HG03469 (cell line): Measurements from ENCODE around the gene C1orf94.

Experiments
- ATAC-seq: cut with Tn5 transposase; IDR thresholded peaks from one replicate; pipeline ENCODE4 v1.9.1; 2021; ENCODE audit warnings: mild to moderate bottlenecking, moderate library complexity, moderate number of reproducible peaks; ENCODE audit not compliant: unreplicated experiment

The C1orf94 gene

DNA sequence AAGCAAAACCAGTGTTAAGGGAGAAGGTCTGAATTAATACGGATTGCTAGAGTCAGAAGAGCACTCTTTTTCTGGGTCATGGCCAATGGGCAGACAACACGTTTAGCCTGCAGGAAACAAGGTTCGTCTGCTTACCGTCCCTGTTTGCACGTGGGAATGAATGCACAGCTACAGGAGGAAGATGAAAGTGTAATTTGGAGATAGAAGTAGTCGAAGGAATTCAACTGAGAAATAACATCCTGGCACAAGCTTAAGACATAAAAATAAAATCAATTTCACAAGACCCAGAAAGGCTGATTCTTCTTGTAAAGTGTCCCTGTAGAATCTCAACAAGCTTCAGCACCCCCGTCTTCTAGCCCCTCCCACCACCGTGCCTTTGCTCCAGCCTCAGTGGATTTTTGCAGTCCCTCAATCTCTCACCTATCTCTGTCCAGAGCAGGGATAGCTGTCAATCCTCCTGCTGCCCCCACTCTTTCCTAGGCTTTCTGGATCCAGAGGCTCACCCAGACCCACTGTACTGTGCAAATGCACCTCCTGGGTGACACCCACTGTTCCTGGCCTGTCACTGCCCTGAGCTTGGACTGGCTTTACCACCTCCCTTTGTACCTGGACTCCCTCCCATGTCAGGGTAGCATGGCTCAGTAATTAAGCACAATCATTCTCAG, 60.6 kb downstream of the C1orf94 start:
- ATAC-seq = no peak

DNA sequence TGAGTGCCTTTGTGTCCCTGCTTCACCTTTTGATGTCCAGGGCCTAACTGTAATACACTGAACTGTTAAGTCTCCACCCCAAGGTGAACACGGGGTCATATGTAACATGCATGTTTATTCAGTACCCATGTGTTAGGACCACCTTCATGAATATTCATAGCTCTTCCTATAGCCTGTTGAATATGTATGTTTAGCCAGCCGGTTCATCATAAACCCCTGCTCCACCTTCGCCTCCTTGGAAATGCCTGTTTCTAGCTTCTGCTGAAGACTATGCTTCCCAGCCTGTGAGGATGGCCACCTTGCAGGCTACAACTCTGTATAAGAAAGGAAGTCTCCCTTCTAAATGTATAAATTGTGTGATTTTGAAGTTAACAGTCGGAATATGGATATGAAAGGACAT, 69.3 kb downstream of the C1orf94 start:
- ATAC-seq = no peak

DNA sequence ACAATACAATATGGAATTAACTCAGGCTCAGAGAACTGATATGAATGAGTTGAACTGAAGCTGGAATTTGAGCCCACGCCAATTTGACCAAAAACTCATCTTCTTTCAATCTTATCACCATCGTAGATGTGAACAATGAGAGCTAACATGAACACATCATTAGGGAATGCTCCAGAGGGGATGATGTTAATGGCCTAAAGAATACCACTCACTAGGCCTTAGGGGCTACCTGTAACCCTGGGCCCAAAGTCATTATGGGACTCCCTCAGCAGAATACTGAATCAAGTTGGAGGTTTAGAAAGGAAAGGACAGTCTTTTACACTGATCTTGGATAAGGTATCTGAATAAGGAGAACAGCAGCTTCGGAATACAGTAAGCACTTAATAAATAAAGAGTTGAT, 73.6 kb downstream of the C1orf94 start:
- no peak for ATAC-seq

DNA sequence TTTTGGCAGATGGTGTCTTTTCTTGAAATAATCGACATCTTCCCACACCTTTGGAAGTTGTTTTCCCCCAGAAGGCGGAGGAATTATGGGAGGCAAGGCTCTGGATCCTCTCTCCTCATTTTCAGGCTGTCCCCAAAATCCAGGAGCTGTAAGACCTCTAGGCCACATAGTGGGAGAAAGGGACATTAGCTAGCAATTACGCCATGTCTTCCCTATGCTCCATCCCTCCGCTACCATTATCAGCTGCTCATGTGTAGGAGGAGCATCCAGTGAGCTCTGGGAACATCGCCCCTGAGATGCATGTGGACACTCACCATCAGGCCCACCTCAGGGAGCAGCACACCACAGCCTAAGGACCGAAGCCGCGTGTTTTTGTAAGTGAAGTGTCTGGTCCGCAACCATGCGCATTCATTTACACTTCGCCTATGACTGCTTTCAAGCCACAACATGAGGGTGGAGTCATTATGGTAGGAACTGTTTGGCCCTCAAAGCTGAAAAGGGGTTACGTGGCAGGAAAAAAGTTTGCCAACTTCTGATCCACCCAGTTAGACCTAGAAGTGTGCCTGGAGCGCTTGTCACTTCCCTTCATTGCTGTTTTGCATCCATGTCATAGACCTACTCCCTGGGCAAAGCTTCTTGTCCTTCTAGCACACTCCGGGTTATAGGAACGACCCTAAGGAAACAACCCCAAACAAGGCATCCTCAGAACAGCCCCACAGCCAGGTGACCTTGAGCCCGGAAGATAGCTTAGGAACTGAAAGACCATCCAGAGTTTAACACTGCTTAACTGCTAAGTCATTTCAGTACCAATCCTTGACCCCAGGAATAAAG, 85.5 kb downstream of the C1orf94 start:
- no peak for ATAC-seq

DNA sequence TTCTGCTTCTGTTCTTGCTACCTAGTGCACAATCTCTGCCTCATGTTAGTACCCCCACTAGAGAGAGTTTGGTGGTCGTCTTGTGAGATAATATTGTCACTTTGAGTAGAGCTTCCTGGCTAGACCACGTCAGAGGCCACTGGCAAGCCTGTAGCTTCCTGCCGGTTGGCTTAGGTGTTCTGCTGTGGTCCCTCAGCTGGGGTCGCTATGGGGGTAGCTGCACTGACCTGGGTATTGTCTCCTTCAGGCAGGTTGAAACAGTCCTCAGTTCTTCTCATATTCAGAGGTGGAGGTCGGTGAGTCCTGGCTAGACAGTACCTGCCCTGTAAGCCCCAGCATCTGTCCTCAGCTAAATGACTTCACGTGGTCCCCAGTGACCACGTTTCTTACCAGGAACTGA, 86.2 kb downstream of the C1orf94 start:
- no peak for ATAC-seq

DNA sequence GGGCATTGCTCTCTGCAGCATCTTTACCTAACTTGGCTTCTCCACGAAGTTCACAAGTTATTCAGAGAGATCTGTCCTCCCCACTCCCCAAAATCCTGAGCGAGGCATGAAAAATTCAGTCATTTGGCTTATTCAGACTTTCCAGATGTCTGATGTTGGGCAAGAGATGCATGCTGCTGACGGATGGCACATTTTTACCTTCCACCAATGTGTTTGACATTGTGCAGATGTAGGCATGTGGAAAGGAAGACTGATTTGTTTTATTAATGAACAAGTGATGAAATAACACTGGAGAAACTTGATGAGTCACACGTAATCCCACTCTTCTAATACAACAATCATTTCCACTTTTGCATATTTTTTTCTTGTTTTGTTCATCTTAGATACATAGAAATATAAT, 86.7 kb downstream of the C1orf94 start:
- ATAC-seq = no peak

DNA sequence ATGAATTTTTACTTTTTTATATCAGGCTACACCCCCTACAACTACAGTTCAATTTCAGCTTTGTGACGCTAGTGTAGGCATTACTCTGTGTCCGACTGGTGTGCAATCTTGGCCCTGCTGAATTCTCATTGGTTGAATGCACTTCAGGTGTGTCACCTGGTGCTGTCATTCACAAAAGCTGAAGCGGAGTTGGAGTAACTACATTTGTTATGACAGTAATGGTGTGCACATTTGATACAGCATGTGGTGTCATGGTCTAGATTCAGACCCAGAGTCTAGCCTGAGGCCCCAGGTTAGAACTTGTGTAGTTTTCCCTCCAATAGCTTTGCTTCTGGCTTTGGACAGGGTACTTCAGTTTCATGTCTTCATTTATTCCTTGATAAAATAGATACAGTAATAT, 88.7 kb downstream of the C1orf94 start:
- no peak for ATAC-seq

DNA sequence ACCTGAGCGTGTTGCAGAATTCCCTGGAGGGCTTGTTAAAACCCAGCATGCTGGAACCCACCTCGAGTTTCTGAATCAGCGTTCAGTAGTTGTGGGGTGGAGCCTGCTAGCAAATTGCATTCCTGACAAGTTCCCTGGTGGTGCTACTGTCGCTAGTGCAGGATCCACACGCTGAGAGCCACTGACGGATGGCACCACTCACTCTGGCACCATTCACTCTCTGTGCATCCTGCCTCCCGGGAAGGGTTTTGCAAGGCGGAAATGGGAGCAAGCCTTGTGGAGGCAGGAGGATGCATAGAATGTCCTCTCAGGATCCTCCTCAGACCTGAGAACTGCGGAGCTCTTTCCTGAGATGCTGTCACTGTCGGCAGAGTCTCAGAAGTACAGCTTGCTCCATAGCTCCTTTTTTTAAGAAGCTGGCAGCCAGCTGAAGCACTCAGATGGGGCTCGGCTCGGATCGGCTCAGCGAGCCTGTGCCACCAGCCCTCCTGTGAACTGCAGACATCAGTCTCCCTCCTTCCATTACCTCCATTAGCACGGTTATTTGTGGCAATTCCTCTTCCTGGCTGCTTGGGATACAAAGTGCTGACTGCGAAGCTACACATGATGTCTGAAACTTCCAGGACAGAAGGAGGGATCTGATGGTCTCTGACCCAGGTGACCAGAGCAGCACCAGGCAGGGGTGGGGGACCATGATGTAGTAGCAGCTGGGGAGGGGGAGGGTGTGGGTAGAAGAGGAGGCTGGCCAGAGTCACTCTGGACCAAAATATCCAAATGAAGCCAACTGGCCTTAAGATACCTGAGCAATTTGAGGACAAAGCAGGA, 89.6 kb downstream of the C1orf94 start:
- ATAC-seq = no peak

DNA sequence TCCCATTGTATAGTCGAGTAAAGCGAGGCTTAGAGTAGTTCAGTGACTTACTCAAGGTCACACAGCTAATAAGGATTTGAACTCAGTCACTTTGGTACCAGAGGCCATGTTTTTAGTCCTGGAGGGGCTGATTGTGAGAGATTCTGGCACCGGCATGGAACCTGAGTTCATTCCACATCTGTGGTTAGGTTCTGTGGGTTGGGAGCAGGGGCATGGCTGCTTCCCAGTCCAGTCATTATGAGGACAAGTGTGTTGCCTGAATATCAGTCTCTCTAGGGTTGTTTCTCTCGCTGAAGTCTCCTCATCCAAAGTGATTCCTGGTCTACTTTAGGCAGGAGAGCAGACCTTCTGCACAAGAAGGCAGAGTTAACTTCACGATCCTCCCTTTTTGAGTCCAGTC, 90.6 kb downstream of the C1orf94 start:
- no peak for ATAC-seq

DNA sequence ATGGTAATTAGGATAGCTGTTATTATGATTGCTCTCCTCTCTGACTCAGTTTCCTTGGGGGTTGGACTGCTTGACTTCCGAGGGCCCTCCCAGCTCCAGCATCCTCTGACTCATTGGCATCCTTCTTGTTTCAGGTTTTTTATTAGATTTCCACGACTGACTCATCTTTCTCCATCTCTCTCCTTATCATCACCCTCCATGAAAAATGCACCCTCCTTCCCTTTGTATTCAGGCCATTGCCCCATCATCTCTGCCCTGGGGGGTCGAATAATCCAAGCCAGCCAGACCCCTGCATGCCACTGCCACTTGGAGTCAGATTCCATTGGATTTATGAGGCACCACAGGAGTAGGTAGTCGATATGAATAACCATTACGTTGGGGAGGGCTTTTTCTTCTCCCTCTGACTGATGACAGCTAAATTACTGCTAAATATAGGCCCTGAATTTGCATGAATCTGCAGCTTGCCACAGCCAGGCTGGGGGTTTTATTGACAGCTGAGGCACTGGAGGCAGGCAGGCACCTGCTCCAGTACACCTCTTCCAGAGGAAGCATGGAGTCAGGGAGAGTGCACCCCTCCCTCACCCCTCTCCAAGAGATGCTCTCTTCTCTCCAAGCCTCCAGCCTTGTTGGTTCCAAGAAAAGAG, 91.7 kb downstream of the C1orf94 start:
- no peak for ATAC-seq
